Inflammatory macrophage treated with lipopolysaccharide for 4 hours (primary cell): ENCODE results near the gene NHLH1.
A peak's percentile ranks its signal among the peaks of the same experiment; 100 is the strongest.

Experiments used
- DNase-seq: peaks from one replicate; pipeline ENCODE4 v3.0.0-alpha.2; 2020

NHLH1 gene

DNA sequence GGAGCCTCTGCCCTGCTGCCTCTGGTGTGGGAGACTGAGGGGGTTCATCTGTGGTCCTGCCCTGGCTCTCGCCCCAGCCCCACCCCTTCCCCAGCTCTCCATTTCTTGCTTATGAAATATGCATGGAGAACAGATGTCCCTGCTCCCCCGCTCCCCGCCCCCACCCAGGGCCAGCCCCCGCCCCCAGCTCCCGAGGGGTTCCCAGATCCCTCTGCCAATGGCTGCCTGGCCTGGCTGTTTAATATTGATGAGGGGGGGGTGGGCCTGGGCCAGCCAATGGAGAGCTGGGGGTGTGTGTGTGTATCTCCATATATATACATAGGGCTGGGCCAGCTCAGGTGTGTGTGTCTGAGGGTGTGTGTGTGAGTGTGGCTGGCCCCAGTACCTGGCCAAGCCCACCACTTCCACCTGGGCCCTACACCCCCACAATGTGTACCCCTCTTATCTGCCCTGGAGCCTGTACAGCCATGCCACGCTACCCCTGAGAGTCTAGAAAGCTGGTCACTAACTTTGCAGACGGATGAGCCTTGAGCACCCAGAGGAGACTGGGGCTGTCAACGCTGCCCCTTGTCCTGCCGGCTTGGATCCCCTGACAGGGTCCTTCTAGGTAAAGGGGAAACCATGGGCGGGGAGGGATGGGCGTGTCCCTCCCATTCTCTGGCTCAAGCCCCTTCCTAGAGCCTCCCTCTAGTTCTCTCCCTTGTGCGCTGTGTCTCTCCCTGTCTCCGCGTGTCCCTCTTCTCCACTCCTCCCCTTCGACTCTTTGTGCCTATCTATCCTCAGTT is at the start of gene NHLH1:
Gene NHLH1, plus strand, starts transcription at position 341 of the 785 bp plus-strand sequence. CDS start 3,661 bp downstream, outside the sequence.
- DNase-seq = no peak

DNA sequence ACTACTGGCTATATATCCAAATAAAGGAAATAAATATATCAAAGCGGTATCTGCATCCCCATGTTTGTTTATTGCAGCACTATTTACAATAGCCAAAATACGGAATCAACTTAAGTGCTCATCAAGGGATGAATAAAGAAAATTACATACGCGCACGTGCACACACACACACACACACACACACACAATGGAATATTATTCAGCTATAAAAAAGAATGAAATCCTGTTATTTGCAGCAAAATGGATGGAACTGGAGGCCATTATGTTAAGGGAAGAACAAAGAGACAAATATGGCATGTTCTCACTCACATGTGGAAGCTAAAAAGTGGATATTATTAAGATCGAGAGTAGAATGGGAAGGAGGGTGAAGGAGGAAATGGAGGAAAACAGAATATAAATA is 44.0 kb upstream of the NHLH1 start:
- DNase-seq = no peak

DNA sequence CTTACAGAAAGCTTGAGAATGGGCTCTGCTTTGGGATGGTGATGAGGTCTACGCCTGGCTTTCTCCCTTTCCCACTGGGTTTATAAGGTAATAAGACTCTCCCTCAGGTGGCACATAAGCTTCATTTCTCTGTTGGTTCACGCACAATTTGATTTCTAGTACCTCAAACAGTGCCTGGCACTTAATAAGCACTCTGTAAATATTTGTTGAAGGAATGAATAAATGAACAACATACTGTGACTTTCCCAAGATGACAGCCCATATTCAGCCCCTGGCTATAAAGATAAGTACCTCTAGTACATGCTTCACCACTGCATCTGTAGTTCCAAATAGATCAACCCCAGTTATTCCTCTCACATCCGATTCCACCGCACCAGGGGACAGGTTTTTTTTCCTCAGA is 41.6 kb upstream of the NHLH1 start:
- no peak for DNase-seq

DNA sequence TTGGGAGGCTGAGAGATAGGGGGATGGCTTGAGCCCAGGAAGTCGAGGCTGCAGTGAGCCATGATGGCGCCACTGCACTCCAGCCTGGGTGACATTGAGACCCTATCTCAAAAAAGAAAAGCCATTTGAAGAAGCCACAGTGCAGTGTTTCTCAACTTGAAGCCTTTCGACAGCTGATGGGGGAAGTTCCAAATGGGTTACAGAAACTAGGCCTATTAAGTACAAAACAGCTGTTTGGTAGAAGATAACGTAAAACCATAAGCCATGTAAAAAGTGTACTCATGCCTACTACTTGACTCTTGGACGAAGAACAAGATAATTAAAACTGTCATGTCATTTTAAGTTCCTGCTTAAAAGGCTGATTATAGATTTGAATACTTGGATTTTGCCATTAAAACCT is 40.5 kb upstream of the NHLH1 start:
- no peak for DNase-seq

DNA sequence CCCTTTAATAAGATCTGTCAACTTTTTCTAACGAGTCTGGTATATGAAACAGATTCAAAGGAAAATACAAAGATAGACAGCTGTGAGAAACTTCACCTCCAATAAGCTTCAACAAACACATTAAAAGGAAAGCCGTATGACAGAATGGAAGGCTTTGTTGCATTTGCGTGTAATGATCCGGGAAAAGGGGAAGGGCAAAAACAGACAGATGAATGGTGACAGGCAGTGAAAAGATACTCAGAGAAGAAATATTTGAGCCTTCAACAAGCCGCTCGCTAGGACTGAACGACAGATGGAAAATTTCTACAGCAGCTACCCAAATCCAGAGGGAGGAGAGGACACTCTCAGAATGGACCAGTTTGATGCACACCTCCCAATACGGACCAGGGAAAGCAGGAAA is 38.7 kb upstream of the NHLH1 start:
- no peak for DNase-seq

DNA sequence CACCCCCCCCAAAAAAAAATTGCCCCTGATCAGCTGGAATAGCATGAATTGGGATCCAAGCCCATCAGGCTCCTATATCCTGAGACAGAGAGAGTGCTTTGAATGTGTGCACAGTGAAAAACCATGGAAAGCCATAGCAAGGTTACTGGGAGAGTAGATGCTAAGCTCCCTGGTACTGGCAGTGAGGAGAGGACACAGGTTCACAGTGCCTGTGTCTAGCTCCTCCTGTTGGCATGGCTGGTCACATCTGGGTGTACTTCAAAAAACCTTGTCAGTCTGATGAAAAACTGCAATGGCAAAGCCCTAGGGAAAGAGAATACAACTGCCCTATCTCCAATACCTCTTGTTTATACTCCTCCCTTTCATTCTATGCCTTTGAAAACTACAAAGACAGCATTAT is 36.8 kb upstream of the NHLH1 start:
- DNase-seq = no peak

DNA sequence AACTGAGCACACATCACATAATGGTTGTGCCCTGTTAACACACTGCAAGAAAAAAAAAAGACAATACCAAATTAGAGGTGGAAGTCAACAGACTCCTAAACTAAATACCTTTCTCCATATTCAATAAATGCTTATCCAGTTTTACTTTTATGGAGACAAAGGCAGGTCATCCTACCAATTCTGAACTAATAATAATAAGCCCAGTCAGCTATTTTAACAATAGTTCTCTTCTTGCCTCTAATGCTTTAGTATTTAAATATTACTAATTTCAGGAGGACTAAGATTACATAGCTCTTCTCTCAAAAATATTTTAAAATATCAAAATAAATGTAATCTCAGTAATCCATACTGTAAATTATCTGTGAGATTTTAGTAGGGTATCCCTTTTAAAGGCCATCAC is 34.4 kb upstream of the NHLH1 start:
- no peak for DNase-seq

DNA sequence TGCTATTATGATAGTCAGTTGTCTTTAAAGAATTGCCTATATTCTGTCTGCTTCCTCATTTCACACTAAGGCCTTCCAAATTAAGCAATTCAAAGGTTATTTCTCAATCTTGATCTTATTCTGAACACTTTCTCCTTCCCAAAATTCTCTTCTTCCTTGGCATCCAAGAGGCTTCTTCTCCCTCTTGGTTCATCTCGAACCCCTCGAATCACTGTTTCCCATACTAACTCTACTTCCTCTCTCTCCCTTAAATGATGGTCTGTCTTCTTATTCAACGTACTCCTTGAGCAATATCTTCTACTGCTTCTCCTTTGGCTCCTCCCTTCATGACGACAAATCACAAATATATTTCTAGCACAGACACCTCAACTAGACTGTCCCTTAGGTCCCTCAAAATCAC is 28.3 kb upstream of the NHLH1 start:
- peak; percentile 88 for DNase-seq

DNA sequence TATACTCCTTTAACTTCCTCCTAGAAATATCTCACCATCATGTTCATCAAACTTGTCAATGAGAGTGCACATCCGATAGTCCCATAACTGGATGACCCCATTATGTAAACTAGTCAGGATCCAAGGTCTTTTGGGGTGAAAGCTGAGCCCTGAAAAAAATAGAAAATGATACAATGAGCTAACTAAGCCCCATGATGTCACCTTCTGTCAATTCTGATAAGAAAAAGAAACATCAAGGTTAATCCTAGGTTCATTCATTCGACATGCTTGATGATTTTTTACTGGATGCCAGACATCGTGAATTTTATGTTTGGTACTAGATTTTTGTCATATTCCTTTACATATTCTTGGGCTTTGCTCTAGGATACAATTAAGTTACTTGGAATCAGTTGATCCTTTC is 26.7 kb upstream of the NHLH1 start:
- no peak for DNase-seq

DNA sequence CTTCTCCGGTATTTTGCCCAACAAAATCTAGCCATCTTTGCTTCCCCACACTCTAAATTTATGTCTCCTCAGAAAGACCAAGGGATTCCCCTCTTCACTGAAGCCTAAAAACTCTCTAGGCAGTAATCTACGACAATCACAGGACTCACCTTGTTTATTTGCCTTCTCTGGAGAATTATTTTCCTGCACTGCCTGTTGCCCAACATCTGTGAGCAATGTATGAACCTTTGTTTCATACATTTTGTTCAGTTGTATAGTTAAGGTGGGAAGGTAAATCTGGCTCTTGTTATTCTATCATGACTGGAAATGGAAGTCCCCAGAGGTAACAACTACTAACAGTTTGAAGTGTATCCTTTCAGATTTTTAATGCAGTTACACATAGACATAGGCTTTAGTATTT is 26.0 kb upstream of the NHLH1 start:
- no peak for DNase-seq

DNA sequence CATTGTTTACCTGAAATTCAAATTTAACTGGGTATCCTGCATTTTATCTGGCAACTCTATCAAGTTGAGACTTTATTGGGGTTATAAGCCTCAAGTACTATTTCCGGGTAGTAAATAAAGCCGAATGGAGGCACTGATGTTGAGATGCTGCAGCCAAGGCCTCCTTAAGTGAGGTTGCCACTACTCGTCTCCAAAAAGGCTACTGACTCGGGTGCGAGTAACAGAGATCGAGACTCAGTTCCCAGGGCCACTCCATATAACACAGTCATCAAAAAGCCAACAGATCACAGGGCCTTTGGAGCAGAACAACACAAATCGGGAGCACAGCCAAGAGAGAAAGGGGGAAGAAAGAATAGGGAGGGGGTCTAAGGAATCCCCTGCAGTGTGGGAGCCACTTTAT is 24.3 kb upstream of the NHLH1 start:
- DNase-seq = no peak

DNA sequence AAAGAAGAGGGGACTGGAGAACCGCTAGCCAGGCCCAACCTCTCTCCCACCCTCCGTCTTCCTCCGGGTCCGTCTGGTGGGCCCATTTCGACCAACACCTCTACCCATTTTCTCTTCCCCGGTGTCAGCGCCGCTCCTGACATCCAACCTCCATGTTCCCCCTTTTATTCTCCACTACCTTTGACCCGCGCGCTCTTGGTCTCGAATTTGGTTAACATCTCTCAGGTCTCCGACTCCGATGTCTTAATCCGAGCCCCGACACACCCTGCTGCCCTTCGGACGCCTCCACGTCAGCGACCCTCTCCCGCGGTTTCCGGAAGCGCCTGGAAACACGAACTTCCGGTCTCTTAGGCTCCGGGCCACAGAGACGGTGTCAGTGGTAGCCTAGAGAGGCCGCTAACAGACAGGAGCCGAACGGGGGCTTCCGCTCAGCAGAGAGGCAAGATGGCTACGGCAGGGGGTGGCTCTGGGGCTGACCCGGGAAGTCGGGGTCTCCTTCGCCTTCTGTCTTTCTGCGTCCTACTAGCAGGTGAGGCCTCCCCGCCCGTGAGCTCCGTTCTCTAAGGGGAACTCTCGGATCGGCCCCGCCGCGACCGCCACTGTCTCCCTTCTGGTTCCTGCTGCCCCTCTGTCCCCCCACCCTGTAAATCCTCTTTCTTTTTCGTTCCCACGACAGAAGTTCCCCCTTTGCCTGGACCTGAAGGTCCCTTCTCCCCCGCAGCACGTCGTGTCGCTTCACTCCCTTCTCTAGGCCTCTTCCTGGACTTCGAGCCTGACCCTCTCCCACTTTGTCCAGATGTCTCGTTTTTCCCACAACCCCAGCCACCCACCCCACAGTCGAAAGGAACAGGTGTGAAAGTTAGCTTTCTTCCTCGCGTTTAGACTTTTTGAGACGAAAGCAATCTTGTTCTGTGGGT is 23.7 kb upstream of the NHLH1 start, which contains the start of the genes COPA and NCSTN:
Gene COPA, minus strand, starts transcription at position 298 of the 917 bp plus-strand sequence. Its CDS starts 80 bp downstream, at position 218.
Gene NCSTN, plus strand, starts transcription at position 431 of the 917 bp plus-strand sequence. Its CDS starts 14 bp downstream, at position 445.
- DNase-seq = peak; percentile 98

DNA sequence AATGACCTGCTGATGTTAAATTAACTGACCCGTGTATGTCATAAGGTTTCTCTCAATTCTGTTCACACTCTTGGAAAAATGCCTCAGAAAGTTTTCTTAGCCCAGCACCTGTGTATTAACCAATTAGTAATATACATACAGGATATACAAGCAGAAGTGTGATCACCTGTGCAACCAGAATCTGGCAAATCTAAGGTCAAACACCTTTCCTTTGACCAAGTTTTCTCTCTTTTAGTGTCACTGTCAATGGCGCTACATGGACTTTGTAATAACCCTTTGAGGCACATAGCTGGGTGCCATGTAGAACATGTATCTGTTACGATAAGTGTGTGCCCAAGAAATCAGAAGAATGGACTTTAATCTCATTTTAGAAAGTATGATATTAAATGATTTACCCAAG is 22.6 kb upstream of the NHLH1 start:
- DNase-seq = no peak

DNA sequence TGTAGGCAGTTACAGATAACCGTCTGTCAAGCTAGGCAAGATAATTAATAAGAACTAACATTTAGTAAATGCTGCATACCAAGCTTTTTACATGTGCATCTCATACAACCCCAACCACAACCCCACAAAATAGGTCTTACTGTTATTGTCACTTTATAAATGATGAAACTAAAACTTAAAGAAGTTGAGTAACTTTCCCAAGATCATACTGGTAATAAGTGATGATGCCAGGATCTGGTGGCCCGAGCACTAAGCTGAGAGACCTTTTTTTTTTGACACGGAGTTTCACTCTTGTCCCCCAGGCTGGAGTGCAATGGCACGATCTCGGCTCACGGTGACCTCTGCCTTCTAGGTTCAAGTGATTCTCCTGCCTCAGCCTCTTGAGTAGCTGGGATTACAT is 21.9 kb upstream of the NHLH1 start:
- DNase-seq = peak; percentile 52

DNA sequence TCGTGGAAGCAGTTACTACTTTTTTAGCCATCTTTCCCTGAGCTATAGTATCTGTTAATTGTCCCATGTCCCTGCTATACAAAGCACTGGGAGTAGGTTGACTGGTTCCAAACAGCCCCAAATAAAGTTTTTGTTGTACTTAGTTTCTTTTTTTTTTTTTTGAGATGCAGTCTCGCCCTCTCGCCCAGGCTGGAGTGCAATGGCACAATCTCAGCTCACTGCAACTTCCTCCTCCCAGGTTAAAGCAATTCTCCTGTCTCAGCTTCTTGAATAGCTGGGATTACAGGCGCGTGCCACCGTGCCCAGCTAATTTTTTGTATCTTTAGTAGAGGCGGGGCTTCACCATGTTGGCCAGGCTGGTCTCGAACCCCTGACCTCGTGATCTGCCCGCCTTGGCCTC is 20.4 kb upstream of the NHLH1 start:
- peak; percentile 58 for DNase-seq

DNA sequence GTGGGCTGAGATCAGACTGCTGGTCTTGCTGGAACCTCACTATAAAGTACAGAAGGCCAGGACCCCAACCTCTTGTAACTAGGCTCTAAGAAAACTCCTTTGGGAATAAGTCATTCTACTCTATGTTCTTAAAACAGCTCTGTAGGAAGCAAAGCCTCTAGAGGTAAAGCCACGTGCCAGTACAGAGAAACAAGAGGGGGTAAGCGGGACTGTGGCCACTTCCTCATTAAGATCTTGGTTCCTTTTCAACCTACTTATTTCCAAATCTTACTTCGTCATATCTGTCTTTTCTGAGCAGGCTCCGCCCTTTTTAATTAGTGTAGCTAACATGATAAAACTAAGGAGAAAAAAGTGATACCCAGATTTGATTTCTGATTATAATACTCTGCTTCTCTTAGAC is 19.9 kb upstream of the NHLH1 start:
- DNase-seq = peak; percentile 94

DNA sequence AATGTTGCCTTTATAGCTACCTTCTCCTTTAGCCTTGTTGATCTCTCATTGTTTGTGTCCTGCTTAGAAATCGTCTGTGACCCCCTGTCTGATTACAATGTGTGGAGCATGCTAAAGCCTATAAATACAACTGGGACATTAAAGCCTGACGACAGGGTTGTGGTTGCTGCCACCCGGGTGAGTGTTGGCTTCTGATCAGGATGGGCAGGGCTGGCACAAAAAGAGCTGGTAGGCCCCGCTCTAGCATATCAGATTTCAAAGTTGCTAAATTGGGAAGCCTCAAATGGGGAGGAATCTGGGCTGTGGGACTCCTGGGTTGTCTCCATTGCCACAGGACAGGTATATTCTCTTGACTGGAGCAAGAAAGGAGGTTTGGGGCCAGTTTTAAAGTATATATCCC is 15.2 kb upstream of the NHLH1 start:
- no peak for DNase-seq

DNA sequence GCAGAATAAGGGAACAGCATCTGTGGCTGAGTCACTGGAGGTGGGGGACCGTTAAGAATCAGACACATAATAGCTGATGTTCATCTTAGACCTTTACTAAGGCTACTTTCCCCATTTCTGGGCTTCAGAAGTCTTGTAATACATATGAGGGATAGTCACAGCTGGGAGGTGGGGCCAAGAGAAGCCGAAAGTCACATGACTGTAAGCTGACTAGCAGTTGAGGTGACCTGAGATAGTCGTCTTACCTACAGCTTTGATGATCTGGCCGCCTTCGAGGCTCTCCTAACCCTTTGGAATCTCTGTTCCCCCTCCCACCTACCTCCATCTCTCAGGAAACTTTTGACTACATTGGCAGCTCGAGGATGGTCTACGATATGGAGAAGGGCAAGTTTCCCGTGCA is 14.3 kb upstream of the NHLH1 start:
- DNase-seq = no peak

DNA sequence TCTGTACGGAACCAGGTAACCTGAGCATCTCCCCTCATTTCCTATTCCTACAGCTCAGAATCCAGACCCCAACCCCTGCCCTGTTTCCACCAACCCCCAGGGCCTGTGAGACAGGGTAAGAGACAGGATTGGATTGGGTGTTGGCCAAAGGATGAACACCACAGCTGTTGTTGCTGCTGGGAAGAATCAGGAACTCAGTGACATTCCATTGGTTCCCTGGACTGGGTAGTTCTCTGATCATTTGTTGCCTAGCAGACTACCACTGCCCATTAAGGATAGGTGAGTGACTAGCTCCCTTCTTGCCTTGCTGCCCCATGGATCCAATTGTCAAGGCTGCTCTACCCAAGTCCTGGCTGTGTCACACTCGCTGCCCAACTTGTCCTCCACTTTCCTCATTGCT is 13.6 kb upstream of the NHLH1 start:
- DNase-seq = no peak

DNA sequence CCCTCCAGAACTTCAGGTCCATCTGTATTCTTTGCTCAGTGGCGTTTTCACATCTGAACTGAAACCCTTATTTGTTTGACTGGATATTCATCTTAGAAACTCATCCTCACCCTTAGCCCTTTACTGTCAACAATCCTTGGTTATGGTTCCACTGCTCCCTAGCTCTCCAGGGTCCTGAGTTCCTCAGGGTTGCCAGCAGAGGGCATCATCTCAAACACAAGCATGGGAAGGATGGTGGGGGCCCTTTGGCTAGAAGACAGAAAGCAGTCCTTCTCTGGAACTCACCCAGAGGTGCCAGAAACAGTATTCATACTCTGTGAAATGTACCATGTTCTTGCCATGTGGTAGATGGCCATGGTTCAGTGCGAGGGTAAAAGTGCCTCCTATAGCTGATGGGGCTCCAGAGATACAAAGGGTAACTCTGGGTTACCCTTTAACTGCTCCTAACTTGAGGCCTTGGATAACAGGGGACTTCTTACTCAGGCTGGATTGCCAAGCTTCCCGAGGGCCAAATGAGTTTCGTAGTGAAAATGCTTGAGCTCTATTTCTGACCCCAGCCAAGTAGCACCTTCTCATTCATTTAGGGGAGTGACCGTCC is 12.4 kb upstream of the NHLH1 start:
- no peak for DNase-seq

DNA sequence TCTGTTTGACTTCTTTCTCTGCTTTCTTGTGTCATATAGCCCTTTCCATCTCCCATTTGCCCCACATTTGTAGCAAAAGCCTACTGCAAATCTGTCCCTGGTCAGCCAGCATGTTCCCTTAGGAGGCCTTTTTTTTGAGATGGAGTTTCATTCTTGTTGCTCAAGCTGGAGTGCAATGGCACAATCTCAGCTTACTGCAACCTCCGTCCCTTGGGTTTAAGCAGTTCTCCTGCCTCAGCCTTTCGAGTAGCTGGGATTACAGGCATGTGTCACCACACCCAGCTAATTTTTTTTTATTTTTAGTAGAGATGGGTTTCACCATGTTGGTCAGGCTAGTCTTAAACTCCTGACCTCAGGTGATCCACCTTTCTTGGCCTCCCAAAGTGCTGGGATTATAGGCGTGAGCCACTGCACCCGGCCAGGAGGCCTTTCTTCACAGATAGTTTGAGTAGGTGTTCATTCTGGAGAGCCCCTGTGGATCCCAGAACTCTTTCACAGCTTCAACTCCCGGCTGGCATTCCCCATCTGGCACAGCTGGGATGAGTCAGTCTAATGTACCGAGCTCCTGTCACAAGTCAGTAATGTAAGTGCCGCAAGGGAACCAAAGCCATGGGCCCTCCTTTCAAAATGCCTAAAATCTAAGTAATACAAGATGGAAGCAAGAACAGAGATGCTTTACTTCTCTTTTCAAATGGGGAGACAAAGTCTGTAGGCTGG is 9.4 kb upstream of the NHLH1 start:
- DNase-seq = no peak

DNA sequence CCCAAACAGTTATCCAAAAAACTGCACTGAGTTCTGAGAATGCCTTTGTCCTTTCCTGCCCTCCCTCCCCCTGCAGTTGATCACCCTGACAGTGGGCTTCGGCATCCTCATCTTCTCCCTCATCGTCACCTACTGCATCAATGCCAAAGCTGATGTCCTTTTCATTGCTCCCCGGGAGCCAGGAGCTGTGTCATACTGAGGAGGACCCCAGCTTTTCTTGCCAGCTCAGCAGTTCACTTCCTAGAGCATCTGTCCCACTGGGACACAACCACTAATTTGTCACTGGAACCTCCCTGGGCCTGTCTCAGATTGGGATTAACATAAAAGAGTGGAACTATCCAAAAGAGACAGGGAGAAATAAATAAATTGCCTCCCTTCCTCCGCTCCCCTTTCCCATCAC is 8.8 kb upstream of the NHLH1 start:
- DNase-seq = no peak
